ENCODE data around the gene NCAM2.

GRCh38 chr21:21148514-21148913 lies 150.3 kb downstream of the NCAM2 start:
- TF ChIP-seq, protein P1, sequence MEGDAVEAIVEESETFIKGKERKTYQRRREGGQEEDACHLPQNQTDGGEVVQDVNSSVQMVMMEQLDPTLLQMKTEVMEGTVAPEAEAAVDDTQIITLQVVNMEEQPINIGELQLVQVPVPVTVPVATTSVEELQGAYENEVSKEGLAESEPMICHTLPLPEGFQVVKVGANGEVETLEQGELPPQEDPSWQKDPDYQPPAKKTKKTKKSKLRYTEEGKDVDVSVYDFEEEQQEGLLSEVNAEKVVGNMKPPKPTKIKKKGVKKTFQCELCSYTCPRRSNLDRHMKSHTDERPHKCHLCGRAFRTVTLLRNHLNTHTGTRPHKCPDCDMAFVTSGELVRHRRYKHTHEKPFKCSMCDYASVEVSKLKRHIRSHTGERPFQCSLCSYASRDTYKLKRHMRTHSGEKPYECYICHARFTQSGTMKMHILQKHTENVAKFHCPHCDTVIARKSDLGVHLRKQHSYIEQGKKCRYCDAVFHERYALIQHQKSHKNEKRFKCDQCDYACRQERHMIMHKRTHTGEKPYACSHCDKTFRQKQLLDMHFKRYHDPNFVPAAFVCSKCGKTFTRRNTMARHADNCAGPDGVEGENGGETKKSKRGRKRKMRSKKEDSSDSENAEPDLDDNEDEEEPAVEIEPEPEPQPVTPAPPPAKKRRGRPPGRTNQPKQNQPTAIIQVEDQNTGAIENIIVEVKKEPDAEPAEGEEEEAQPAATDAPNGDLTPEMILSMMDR (conservative IDR thresholded peaks at IDR 0.05; ENCODE audit: low read depth in 2 of 2), result no peak
- no peak for TF ChIP-seq POLR2AphosphoS5 (IDR thresholded peaks at IDR 0.05; ENCODE audit: low read depth)

Measured in GM23338 (cell line).